ENCODE measurements around the gene KIF16B. TPM values are rescaled to one million over a fixed set of nuclear protein-coding genes. Genes with fewer than 3 reads are reported as not detected.

The KIF16B gene
- total and polyA plus RNA-seq, 2 experiments from 2014 or later = 6.5 to 11.1 TPM

- Mint-ChIP-seq H3K36me3 (ENCODE audit: low read depth) (peaks cover 13% of the 10 kb centered on the region; the same call in 2 of the 3 replicates), H3K4me3 (no peak overlapping the region), H3K27ac (no peak overlapping the region), H3K4me1 (no peaks in the 10 kb centered on the region), H3K9me3 (peaks cover 2% of the 10 kb centered on the region; the same call in 1 of the 3 replicates), H3K27me3 (ENCODE audit: insufficient read depth, low read depth, poor library complexity) (peaks cover 2% of the 10 kb centered on the region)
- Histone ChIP-seq H3K4me1 (ENCODE audit: insufficient read depth) (no peaks in the 10 kb centered on the region), H3K4me3 (no peak overlapping the region), H3K79me2 (replicated peaks; ENCODE audit: insufficient read depth) (no peaks in the 10 kb centered on the region), H3K9me2 (ENCODE audit: insufficient read depth) (peaks cover 3% of the 10 kb centered on the region; the same call in 1 of the 2 replicates), H2AFZ (no peak overlapping the region), H3K27ac (ENCODE audit: low read depth) (no peak overlapping the region), H3K27me3 (ENCODE audit: insufficient read depth) (no peaks in the 10 kb centered on the region), H3K36me3 (ENCODE audit: insufficient read depth) (no peaks in the 10 kb centered on the region), H3K4me2 (no peak overlapping the region), H3F3A (replicated peaks; ENCODE audit: low read depth) (no peaks in the 10 kb centered on the region), H4K20me1 (replicated peaks; ENCODE audit: insufficient read depth) (no peaks in the 10 kb centered on the region)
- no peak for ATAC-seq
- no peak for DNase-seq (ENCODE audit: low spot score)
- TF ChIP-seq POLR2AphosphoS5 (IDR thresholded peaks at IDR 0.05; ENCODE audit: low read depth) (no peak), ZNF462 (CRISPR knock-in tag; IDR thresholded peaks at IDR 0.05) (no peak), ZNF331 (CRISPR knock-in tag; IDR thresholded peaks at IDR 0.05; ENCODE audit: low read depth) (no peak), ETS1 (IDR thresholded peaks at IDR 0.05) (no peak), ZNF114 (CRISPR knock-in tag; IDR thresholded peaks at IDR 0.05) (no peak), NANOG (IDR thresholded peaks at IDR 0.05; ENCODE audit: borderline replicate concordance) (no peak), EZH2 (IDR thresholded peaks at IDR 0.05; ENCODE audit: low read depth, unreplicated experiment) (no peak), CREB1 (CRISPR knock-in tag; IDR thresholded peaks at IDR 0.05; ENCODE audit: low read depth) (no peak)
Measured at GRCh38 chr20:16472045-16472872, 101.0 kb downstream of the KIF16B start.

Data from GM23338 (cell line).